Endodermal cell (in vitro differentiated cells): ENCODE data around the gene MOB3B. TPM values are rescaled to one million over a fixed set of nuclear protein-coding genes. Genes with fewer than 3 reads are reported as not detected.

ENCODE experiments used
- DNase-seq: peaks from one replicate; pipeline ENCODE4 v3.0.0-alpha.2; 2017
- H3K27ac ChIP-seq: 2 replicates; pipeline ENCODE4 v1.5.1; 2013; ENCODE audit warnings: mild to moderate bottlenecking, low read depth, low read length, moderate library complexity
- H3K27me3 ChIP-seq: 2 replicates; pipeline ENCODE4 v1.6.1; 2013; ENCODE audit warnings: mild to moderate bottlenecking, low read length, moderate library complexity; ENCODE audit not compliant: insufficient read depth, control insufficient read depth, poor library complexity, severe bottlenecking
- H3K36me3 ChIP-seq: 2 replicates; pipeline ENCODE4 v1.7.0; 2013; ENCODE audit warnings: mild to moderate bottlenecking, low read length, moderate library complexity; ENCODE audit not compliant: control insufficient read depth, insufficient read depth
- H3K4me1 ChIP-seq: one replicate; pipeline ENCODE4 v1.7.0; 2013; ENCODE audit warnings: low read length; ENCODE audit not compliant: control insufficient read depth, insufficient read depth
- H3K4me3 ChIP-seq: 2 replicates; pipeline ENCODE4 v1.5.1; 2013; ENCODE audit warnings: mild to moderate bottlenecking, low read length, moderate library complexity
- H3K9ac ChIP-seq: 2 replicates; pipeline ENCODE4 v1.6.1; 2013; ENCODE audit warnings: mild to moderate bottlenecking, low read length, moderate library complexity; ENCODE audit not compliant: poor library complexity, severe bottlenecking; ENCODE audit errors: extremely low read depth
- H3K9me3 ChIP-seq: 2 replicates; pipeline ENCODE4 v1.6.1; 2013; ENCODE audit warnings: mild to moderate bottlenecking, low read length, moderate library complexity; ENCODE audit not compliant: control insufficient read depth
- H3K27ac Mint-ChIP-seq: 2 replicates; pipeline ENCODE4 v1.8.0; 2020; ENCODE audit warnings: mixed read lengths
- H3K27me3 Mint-ChIP-seq: 2 replicates; pipeline ENCODE4 v1.8.0; 2021; ENCODE audit warnings: mild to moderate bottlenecking, mixed read lengths; ENCODE audit not compliant: insufficient read depth
- H3K36me3 Mint-ChIP-seq: 2 replicates; pipeline ENCODE4 v1.8.0; 2020; ENCODE audit warnings: low read depth, mixed read lengths
- H3K4me1 Mint-ChIP-seq: 2 replicates; pipeline ENCODE4 v1.8.0; 2020; ENCODE audit warnings: mixed read lengths
- H3K4me3 Mint-ChIP-seq: 2 replicates; pipeline ENCODE4 v1.8.0; 2020; ENCODE audit warnings: mild to moderate bottlenecking, moderate library complexity, mixed read lengths
- H3K9me3 Mint-ChIP-seq: 2 replicates; pipeline ENCODE4 v1.8.0; 2020; ENCODE audit warnings: mild to moderate bottlenecking, mixed read lengths
- CTCF ChIP-seq: fragments of 200-600 bp; sonication (generic); conservative IDR thresholded peaks from 2 replicates; pipeline ENCODE4 v1.5.0; 2021; ENCODE audit warnings: antibody characterized with exemption, mild to moderate bottlenecking
- WGBS, 2 experiments: methylation state at CpG; one replicate each; pipeline versions ENCODE4 v1.1.5 to v1.1.7; 2013; ENCODE audit warnings: missing lambda C conversion rate in 2 of 2, mixed read lengths in 1 of 2; ENCODE audit not compliant: insufficient coverage in 1 of 2, insufficient read length in 1 of 2; 5-methylcytosine and 5-hydroxymethylcytosine counted together
- total RNA-seq, 2 donors: library from RNA; stranded (reverse); fragmentation: NEBNext Ultra II Directional in 1 of 2; extraction: Animal tissue kit (Norgen Biotek cat#: 25700) in 1 of 2; gene quantifications; 2 replicates in 1 of 2; 3 replicates in 1 of 2; pipeline ENCODE4 v1.2.1, GENCODE V29; 2021

Gene MOB3B
- total RNA-seq, 2 donors from 2014 or later, result 5.6 to 6.2 TPM

- peak; percentile 93 for DNase-seq
- no peaks in the 10 kb centered on the region for H3K36me3 Mint-ChIP-seq
- H3K27ac Mint-ChIP-seq, result peak within 1 kb of the TSS; percentile 99
- peaks cover 5% of the 10 kb centered on the region for H3K27me3 Mint-ChIP-seq
- WGBS, 2 experiments, result 0 to 1% methylated on average over 1 to 55 of the region's 72 CpGs
- H3K9me3 Mint-ChIP-seq, result peaks cover 4% of the 10 kb centered on the region
- Histone ChIP-seq H3K27me3 (no peaks in the 10 kb centered on the region), H3K9me3 (peaks cover 1% of the 10 kb centered on the region), H3K27ac (peak within 1 kb of the TSS; percentile 92), H3K4me3 (peak within 1 kb of the TSS; percentile 96), H3K4me1 (no peaks in the 10 kb centered on the region), H3K9ac (peak within 1 kb of the TSS; percentile 59), H3K36me3 (no peaks in the 10 kb centered on the region)
- H3K4me1 Mint-ChIP-seq, result peaks cover 15% of the 10 kb centered on the region
- TF ChIP-seq CTCF, result peak; percentile 16
- H3K4me3 Mint-ChIP-seq, result peak within 1 kb of the TSS; percentile 88
Observed at GRCh38 chr9:27572918-27573633, 43.5 kb upstream of the MOB3B start, which contains the start of gene C9orf72. TSS of gene C9orf72 (minus strand) at chr9:27573481. CDS start at chr9:27567120, 6,361 bp downstream.

GRCh38 chr9:27572566-27572917, 42.9 kb upstream of the MOB3B start:
- peaks cover 2% of the 10 kb centered on the region for H3K9me3 Mint-ChIP-seq
- H3K4me1 ChIP-seq, result no peaks in the 10 kb centered on the region
- peak; percentile 65 for DNase-seq
- 3 to 4% methylated on average over 5 to 6 of the region's 6 CpGs for WGBS, 2 experiments
- peak overlapping the region; percentile 92 for H3K27ac ChIP-seq
- peak overlapping the region; percentile 96 for H3K4me3 ChIP-seq
- H3K9me3 ChIP-seq, result no peaks in the 10 kb centered on the region
- peak overlapping the region; percentile 99 for H3K27ac Mint-ChIP-seq
- H3K4me1 Mint-ChIP-seq, result peaks cover 18% of the 10 kb centered on the region
- H3K27me3 Mint-ChIP-seq, result peaks cover 5% of the 10 kb centered on the region
- H3K27me3 ChIP-seq, result no peaks in the 10 kb centered on the region
- TF ChIP-seq CTCF, result no peak
- peak overlapping the region; percentile 54 for H3K9ac ChIP-seq
- no peaks in the 10 kb centered on the region for H3K36me3 Mint-ChIP-seq
- peak overlapping the region; percentile 88 for H3K4me3 Mint-ChIP-seq
- no peaks in the 10 kb centered on the region for H3K36me3 ChIP-seq

- TF ChIP-seq CTCF, result no peak
- DNase-seq, result no peak
Observed at GRCh38 chr9:27572061-27572460, 42.4 kb upstream of the MOB3B start.

More at GRCh38 chr9:27572061-27572460, 42.4 kb upstream of the MOB3B start:
- Mint-ChIP-seq H3K27ac (peak overlapping the region; percentile 99), H3K4me3 (peak overlapping the region; percentile 88), H3K4me1 (peaks cover 23% of the 10 kb centered on the region), H3K36me3 (no peaks in the 10 kb centered on the region), H3K27me3 (peaks cover 5% of the 10 kb centered on the region), H3K9me3 (peaks cover 2% of the 10 kb centered on the region)
- 68% methylated on average over 3 of the region's 3 CpGs; no CpG with 5 or more reads in 1 of the 2 experiments for WGBS, 2 experiments
- Histone ChIP-seq H3K27ac (no peak overlapping the region), H3K4me3 (peak overlapping the region; percentile 96), H3K9me3 (no peaks in the 10 kb centered on the region), H3K4me1 (no peaks in the 10 kb centered on the region), H3K36me3 (no peaks in the 10 kb centered on the region), H3K9ac (no peak overlapping the region), H3K27me3 (no peaks in the 10 kb centered on the region)
